Lung (tissue), 12 donors: ENCODE data around the gene INCA1. TPM values are rescaled to one million over a fixed set of nuclear protein-coding genes. Genes with fewer than 3 reads are reported as not detected.

Experiments used
- ATAC-seq: fragments of 200-7000 bp; cut with Tn5 transposase; one replicate; pipeline ENCODE4 v1.9.1; 2020; ENCODE audit warnings: moderate number of reproducible peaks; ENCODE audit not compliant: insufficient read depth, low FRiP score
- DNase-seq, 3 donors: peaks; one replicate each; pipeline ENCODE4 v3.0.0-alpha.2; 2013 to 2017
- H3K27ac ChIP-seq, 2 donors: one replicate each; pipeline ENCODE4 v1.5.1; 2013; ENCODE audit warnings: mild to moderate bottlenecking in 2 of 2, moderate library complexity in 2 of 2, control low read depth in 1 of 2, inconsistent platforms in 1 of 2, low read depth in 1 of 2, low read length in 1 of 2
- H3K27me3 ChIP-seq, 3 donors: one replicate each; pipeline ENCODE4 v1.5.1; 2013; ENCODE audit warnings: low read length in 2 of 3; ENCODE audit not compliant: control insufficient read depth in 3 of 3, insufficient read depth in 3 of 3
- H3K36me3 ChIP-seq, 4 donors: one replicate each; pipeline ENCODE4 v1.5.1; 2013; ENCODE audit warnings: low read length in 4 of 4, mild to moderate bottlenecking in 1 of 4, moderate library complexity in 1 of 4; ENCODE audit not compliant: control insufficient read depth in 4 of 4, insufficient read depth in 4 of 4
- H3K4me1 ChIP-seq, 5 donors: one replicate each; pipeline ENCODE4 v1.5.1; 2013; ENCODE audit warnings: low read length in 5 of 5, mild to moderate bottlenecking in 2 of 5, moderate library complexity in 1 of 5; ENCODE audit not compliant: control insufficient read depth in 5 of 5, insufficient read depth in 5 of 5
- H3K4me3 ChIP-seq: one replicate; pipeline ENCODE4 v1.5.1; 2013; ENCODE audit warnings: mild to moderate bottlenecking, control low read depth, moderate library complexity
- H3K9ac ChIP-seq, 2 donors: one replicate each; pipeline ENCODE4 v1.5.1; 2013; ENCODE audit warnings: low read length in 2 of 2, control low read depth in 1 of 2; ENCODE audit not compliant: insufficient read depth in 1 of 2
- H3K9me3 ChIP-seq, 4 donors: one replicate each; pipeline ENCODE4 v1.5.1; 2013; ENCODE audit warnings: low read length in 3 of 4, mild to moderate bottlenecking in 1 of 4, moderate library complexity in 1 of 4; ENCODE audit not compliant: control insufficient read depth in 4 of 4, insufficient read depth in 3 of 4
- CTCF ChIP-seq: IDR thresholded peaks from 2 replicates; pipeline ENCODE4 v1.5.1; 2012; ENCODE audit warnings: mild to moderate bottlenecking; ENCODE audit errors: control extremely low read depth, extremely low read depth
- WGBS, 2 donors: extraction: QIAGEN DNeasy Blood & Tissue Kit; methylation state at CpG; one replicate each; pipeline ENCODE4 v1.1.7; 2013; 5-methylcytosine and 5-hydroxymethylcytosine counted together
- polyA plus RNA-seq, 2 donors: library from polyadenylated mRNA; stranded (reverse); fragments of 200-250 nt; gene quantifications; one replicate each; pipeline ENCODE4 v1.2.1, GENCODE V29; 2013
- total RNA-seq, 2 donors: library from RNA; depleted of rRNA in 1 of 2; stranded (reverse); fragments of >200 nt in 1 of 2; gene quantifications; one replicate each; pipeline ENCODE4 v1.2.1, GENCODE V29; 2014 to 2021
- donor health status: control.
- donor health status: control.
- donor health status: Bipolar disorder and iron deficiency.
- donor health status: healthy.
- donor health status: DM: yes; HTN: yes; CAD: no.

Gene INCA1
- total and polyA plus RNA-seq, 4 donors = 0.89 to 3.4 (median 1.9) TPM

GRCh38 chr17:4969047-4969550 is 28.2 kb downstream of the INCA1 start:
- ATAC-seq = no peak
- WGBS, 2 donors = 78 to 80% methylated on average over 15 of the region's 15 CpGs
- Histone ChIP-seq H3K9me3 (no peaks in the 10 kb centered on the region), H3K4me3 (no peak overlapping the region), H3K4me1 (peaks cover 4 to 21% (median 11%) of the 10 kb centered on the region in 5 donors), H3K27ac (peak overlapping the region; percentile 76 to 93), H3K9ac (no peak overlapping the region), H3K36me3 (peaks cover 4 to 36% (median 16%) of the 10 kb centered on the region in 4 donors), H3K27me3 (no peaks in the 10 kb centered on the region)
- no peak for DNase-seq
- no peak for TF ChIP-seq CTCF

- H3K27ac ChIP-seq = peak overlapping the region; percentile 76 to 93
- peak overlapping the region; percentile 52 for H3K4me3 ChIP-seq
- 38 to 58% methylated on average over 20 to 23 of the region's 23 CpGs for WGBS, 2 donors
- H3K27me3 ChIP-seq = no peaks in the 10 kb centered on the region
- peak overlapping the region; percentile 25 to 42 for H3K9ac ChIP-seq
- DNase-seq (peak in 2 of 3 donors; percentile 18 to 24), ATAC-seq (no peak)
- H3K9me3 ChIP-seq = no peaks in the 10 kb centered on the region
- TF ChIP-seq CTCF = no peak
- peaks cover 4 to 33% (median 15%) of the 10 kb centered on the region in 4 donors for H3K36me3 ChIP-seq
- peaks cover 4 to 21% (median 10%) of the 10 kb centered on the region in 5 donors for H3K4me1 ChIP-seq
These were observed 28.8 kb downstream of the INCA1 start for GRCh38 chr17:4968486-4969046.

DNA sequence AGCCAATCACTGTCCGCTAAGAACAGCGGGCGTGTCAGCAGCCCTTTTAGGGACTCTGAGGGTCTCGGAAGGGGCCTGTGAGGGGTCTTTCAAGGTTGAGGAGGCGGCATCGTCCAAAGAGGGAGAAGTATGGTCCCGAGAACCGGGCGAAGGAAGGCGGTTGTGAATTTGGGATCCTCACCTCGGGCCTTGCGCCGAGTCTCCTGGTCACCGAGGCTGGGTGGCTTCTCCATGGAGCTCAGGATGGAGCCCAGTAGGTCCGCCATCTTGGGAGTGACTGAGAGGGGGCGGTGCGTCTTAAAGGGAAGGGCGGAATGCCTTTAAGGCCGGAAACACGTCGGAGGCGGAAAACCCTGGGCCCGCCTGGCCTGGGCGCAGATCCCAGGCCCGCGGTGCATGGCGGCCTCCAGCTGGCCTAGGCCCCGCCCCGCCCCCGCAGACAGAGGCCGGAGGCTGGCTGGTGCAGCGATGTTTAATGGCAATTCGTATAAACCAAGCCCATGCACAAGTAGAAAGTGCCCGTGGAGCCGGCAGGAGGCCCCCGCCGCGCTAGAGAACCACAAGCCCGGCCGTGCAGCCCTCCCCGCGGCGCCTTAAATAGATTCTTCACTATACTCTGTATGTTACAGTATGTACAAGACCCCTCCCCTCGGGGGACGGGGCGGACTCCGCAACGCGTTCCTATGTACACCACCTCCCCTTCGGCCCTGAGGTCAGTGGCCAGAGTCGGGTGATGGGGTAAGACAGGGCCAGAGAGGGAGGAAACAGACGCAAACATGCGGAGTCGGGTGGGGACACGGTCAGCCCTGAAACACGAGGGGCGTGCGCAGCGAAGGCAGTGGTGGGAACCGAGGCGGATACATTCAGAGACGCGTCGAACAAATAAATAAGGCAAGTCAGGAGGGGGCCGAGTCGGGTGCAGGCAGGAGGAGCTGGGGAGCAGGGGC is 29.5 kb downstream of the INCA1 start, which contains the start of gene SPAG7:
Gene SPAG7 (minus strand): TSS at position 279 of the 947 bp plus-strand sequence. CDS start 13 bp downstream, at position 266.
- H3K4me3 ChIP-seq = peak within 1 kb of the TSS; percentile 79
- WGBS, 2 donors = 1% methylated on average over 60 to 66 of the region's 66 CpGs
- peak within 1 kb of the TSS; percentile 63 to 94 for H3K9ac ChIP-seq
- no peaks in the 10 kb centered on the region for H3K27me3 ChIP-seq
- peaks cover 4 to 21% (median 9%) of the 10 kb centered on the region in 5 donors for H3K4me1 ChIP-seq
- no peak for TF ChIP-seq CTCF
- peak within 1 kb of the TSS; percentile 94 to 95 for H3K27ac ChIP-seq
- ATAC-seq (peak; percentile 76), DNase-seq (peak; percentile 98 to 99 (median 98))
- no peaks in the 10 kb centered on the region for H3K9me3 ChIP-seq
- peaks cover 4 to 26% (median 15%) of the 10 kb centered on the region in 4 donors for H3K36me3 ChIP-seq
